Peyer's patch (tissue), 4 donors: ENCODE data around the gene SUN5.

Source experiments
- POLR2A ChIP-seq, 2 donors: fragments of 450-650 bp; IDR thresholded peaks; one replicate each; pipeline ENCODE4 v1.5.1; 2017; ENCODE audit warnings: antibody characterized with exemption in 2 of 2, mild to moderate bottlenecking in 2 of 2, moderate library complexity in 2 of 2
- TF ChIP-seq, protein P1 (sequence below), 6 experiments: fragments of 450-650 bp in 4 of 6; fragments of 200-600 bp in 2 of 6; sonication (generic) in 1 of 6; IDR thresholded peaks; one replicate each; pipeline ENCODE4 v1.5.1; 2017 to 2019; ENCODE audit warnings: antibody characterized with exemption in 6 of 6, mild to moderate bottlenecking in 3 of 6, moderate library complexity in 1 of 6

DNA sequence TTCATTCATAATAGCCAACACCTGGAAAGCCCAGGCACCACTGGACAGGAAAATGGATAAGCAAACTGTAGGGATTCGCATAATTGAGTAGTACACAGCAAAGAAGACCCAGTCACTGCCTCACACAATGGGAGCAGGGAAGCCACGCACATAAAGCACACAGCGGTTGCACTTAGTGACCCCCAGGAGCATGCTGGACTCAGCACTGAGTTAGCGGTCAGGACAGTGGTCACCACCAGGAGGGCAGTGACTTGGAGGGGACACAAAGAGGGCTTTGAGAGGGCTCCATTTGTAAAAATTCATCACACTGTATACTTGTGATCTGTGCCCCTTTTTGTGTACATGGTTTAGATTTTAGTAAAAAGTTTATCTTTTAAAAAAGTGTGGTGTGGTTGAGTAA lies 47.1 kb upstream of the SUN5 start:
- TF ChIP-seq, protein P1, sequence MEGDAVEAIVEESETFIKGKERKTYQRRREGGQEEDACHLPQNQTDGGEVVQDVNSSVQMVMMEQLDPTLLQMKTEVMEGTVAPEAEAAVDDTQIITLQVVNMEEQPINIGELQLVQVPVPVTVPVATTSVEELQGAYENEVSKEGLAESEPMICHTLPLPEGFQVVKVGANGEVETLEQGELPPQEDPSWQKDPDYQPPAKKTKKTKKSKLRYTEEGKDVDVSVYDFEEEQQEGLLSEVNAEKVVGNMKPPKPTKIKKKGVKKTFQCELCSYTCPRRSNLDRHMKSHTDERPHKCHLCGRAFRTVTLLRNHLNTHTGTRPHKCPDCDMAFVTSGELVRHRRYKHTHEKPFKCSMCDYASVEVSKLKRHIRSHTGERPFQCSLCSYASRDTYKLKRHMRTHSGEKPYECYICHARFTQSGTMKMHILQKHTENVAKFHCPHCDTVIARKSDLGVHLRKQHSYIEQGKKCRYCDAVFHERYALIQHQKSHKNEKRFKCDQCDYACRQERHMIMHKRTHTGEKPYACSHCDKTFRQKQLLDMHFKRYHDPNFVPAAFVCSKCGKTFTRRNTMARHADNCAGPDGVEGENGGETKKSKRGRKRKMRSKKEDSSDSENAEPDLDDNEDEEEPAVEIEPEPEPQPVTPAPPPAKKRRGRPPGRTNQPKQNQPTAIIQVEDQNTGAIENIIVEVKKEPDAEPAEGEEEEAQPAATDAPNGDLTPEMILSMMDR (IDR thresholded peaks at IDR 0.05), result no peak
- no peak for TF ChIP-seq POLR2A (IDR thresholded peaks at IDR 0.05)
